T47D (cell line): Measurements from ENCODE around the gene CCP110.

Source experiments
- DNase-seq, 2 experiments: peaks; one replicate each; pipeline versions ENCODE4 v3.0.0 to v3.0.0-alpha.2; 2011 to 2012; ENCODE audit warnings: low read depth in 1 of 2, low spot score in 1 of 2
- JUND ChIP-seq: IDR thresholded peaks from 2 replicates; pipeline ENCODE4 v1.6.1; 2012; ENCODE audit warnings: low read depth
- in situ Hi-C: cut with HindIII; loops from 2 replicates; pipeline ENCODE4 v1.10.0; 2016; ENCODE audit warnings: low sequenced_read_pairs, low pct_unique_long_range_greater_than_20kb

Gene CCP110

GRCh38 chr16:19523559-19524355 lies at the start of gene CCP110:
Gene CCP110, plus strand, starts transcription at chr16:19523942. Its CDS starts 3,940 bp downstream, at chr16:19527882.
- DNase-seq: peak; percentile 86 to 98
- in situ Hi-C loops: no loop called here
- TF ChIP-seq JUND: no peak

- no peak for TF ChIP-seq JUND
- in situ Hi-C loops: no loop called here
- no peak for DNase-seq
These were observed 49.1 kb upstream of the CCP110 start for GRCh38 chr16:19474617-19475016.

- no peak for TF ChIP-seq JUND
- DNase-seq: no peak
These were observed 45.2 kb upstream of the CCP110 start for GRCh38 chr16:19478505-19478904.

GRCh38 chr16:19479302-19479721 lies 44.4 kb upstream of the CCP110 start:
- in situ Hi-C loops: no loop called here
- TF ChIP-seq JUND: no peak
- DNase-seq: peak; percentile 37 to 81

More at GRCh38 chr16:19478505-19478904, 45.2 kb upstream of the CCP110 start:
- in situ Hi-C loops: no loop called here

GRCh38 chr16:19481296-19481695 lies 42.4 kb upstream of the CCP110 start:
- in situ Hi-C loops: no loop called here
- TF ChIP-seq JUND: no peak
- DNase-seq: no peak

GRCh38 chr16:19481769-19482168 lies 42.0 kb upstream of the CCP110 start:
- TF ChIP-seq JUND: no peak
- no peak for DNase-seq
- in situ Hi-C loops: no loop called here

- no peak for TF ChIP-seq JUND
These were observed 41.5 kb upstream of the CCP110 start for GRCh38 chr16:19482291-19482690.

GRCh38 chr16:19484096-19484495 lies 39.6 kb upstream of the CCP110 start:
- no peak for TF ChIP-seq JUND
- in situ Hi-C loops: no loop called here

More at GRCh38 chr16:19482291-19482690, 41.5 kb upstream of the CCP110 start:
- DNase-seq: no peak
- in situ Hi-C loops: no loop called here

GRCh38 chr16:19485611-19486010 lies 38.1 kb upstream of the CCP110 start:
- in situ Hi-C loops: no loop called here
- no peak for TF ChIP-seq JUND
- no peak for DNase-seq

More at GRCh38 chr16:19484096-19484495, 39.6 kb upstream of the CCP110 start:
- DNase-seq: peak in 1 of 2 experiments; percentile 40

GRCh38 chr16:19486051-19486450 lies 37.7 kb upstream of the CCP110 start:
- no peak for TF ChIP-seq JUND
- DNase-seq: no peak
- in situ Hi-C loops: no loop called here

- in situ Hi-C loops: no loop called here
- no peak for DNase-seq
- no peak for TF ChIP-seq JUND
These were observed 36.9 kb upstream of the CCP110 start for GRCh38 chr16:19486750-19487325.

GRCh38 chr16:19488213-19488640 lies 35.5 kb upstream of the CCP110 start:
- no peak for DNase-seq
- in situ Hi-C loops: no loop called here
- TF ChIP-seq JUND: no peak

GRCh38 chr16:19490619-19491018 lies 33.1 kb upstream of the CCP110 start:
- no peak for DNase-seq
- TF ChIP-seq JUND: no peak
- in situ Hi-C loops: no loop called here
